IPS DF 19.7 (cell line): ENCODE results near the gene CCDC9.
"Not testable (repeated sequence)": the region's sequence is repeated elsewhere in the genome, so short reads cannot be mapped to it uniquely, and the experiment has no call there.

Experiments
- DNase-seq: peaks from one replicate; pipeline ENCODE4 v3.0.0-alpha.2; 2013; ENCODE audit warnings: low read depth, low spot score

CCDC9 gene

DNA sequence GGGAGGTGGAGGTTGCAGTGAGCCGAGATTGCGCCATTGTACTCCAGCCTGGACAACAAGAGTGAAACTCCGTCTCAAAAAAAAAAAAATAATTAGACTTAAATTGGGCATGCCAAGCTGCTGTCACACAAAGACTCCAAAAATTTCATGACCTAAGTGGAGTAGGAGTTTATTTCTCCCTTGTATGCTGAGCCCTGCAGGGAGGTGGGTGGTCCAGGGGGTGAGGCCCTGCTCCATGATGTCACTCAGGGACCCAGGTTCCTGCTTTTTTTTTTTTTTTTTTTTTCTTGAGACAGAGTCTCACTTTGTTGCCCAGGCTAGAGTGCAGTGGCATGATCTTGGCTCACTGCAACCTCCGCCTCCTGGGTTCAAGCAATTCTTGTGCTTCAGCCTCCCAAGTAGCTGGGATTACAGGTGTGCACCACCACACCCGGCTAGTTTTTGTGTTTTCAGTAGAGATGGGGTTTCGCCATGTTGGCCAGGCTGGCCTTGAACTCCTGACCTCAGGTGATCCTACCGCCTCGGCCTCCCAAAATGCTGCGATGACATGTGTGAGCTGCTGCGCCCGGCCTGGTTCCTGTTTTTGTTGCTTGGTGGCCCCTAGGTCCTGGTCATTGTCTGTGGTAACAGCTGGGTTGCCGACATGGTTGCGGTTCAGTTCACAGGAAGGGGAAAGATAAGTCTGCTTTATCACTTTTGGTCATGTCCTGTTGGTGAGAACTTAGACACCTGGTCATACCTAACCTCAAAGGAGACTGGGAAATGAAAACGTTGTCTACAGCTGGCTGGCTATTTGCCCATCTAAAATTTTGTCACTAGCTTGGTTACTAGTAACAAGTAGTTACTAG, 5.8 kb downstream of the CCDC9 start:
- not testable (repeated sequence) for DNase-seq

DNA sequence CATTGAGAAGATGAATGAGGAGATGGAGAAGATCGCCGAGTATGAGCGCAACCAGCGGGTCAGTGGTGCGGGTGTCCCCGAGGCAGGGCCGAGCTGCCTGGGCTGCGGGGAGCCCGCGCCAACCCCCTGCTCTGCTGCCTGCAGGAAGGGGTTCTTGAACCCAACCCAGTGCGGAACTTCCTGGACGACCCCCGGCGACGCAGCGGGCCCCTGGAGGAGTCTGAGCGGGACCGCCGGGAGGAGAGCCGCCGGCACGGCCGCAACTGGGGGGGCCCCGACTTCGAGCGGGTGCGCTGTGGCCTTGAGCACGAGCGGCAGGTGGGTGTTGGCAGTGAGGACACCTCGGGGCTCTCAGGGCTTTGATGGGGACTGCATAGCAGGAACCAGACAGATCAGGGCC, 8.3 kb downstream of the CCDC9 start:
- no peak for DNase-seq

DNA sequence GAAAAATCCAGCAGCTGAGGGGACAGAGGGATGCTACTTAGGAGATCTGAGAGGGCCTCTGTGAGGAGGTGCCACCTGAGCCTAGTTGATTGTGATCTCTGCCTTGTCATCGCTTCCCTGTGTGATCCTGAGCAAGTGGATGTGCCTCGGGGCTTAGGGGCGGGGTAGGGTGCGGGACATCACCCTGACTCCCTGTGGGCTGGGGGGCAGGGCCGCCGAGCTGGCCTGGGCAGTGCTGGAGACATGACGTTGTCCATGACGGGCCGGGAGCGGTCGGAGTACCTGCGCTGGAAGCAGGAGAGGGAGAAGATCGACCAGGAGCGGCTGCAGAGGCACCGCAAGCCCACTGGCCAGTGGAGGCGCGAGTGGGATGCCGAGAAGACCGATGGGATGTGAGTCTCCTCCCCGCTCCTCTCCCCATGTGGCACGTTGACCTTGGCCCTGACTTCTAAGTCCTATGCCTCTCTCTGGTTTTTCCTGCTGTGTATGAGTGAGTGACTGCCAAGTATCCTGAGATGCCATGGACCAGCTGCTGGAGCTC, 10.1 kb downstream of the CCDC9 start:
- DNase-seq, result no peak

DNA sequence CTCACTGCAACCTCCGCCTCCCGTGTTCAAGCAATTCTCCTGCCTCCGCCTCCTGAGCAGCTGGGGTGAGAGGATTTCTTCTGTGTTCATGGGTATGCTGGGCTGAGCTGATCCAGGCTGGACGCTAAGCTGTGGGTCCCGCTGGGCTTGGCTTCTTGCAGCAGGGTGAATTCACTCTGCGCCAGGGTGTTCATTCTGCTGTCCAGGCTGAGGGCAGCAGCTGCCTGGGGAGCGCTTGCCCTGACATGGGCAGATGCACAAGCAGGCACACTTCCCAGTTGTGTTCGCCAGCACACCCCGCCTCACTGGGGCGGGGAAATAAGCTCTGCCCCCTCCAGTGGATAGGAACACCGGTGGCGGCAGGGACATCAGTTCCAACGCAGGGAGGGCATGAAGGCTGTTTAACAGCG, 11.0 kb downstream of the CCDC9 start:
- DNase-seq, result no peak

DNA sequence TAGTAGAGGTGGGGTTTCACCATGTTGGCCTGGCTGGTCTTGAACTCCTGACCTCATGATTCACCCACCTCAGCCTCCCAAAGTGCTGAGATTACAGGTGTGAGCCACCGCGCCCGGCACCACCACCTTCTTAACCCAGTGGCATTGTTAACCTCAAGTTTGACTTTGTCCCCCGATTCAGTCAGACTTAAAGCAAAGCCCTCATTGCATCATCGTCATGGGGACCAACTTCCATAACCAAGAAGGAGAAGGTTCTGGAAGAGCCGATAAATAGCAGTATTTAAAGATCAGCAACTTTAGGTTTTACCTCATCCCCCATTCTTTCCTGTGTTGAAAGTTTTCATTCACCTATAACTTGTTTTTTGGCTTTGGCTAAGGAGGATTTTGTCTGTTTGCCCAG, 11.7 kb downstream of the CCDC9 start:
- DNase-seq, result no peak

DNA sequence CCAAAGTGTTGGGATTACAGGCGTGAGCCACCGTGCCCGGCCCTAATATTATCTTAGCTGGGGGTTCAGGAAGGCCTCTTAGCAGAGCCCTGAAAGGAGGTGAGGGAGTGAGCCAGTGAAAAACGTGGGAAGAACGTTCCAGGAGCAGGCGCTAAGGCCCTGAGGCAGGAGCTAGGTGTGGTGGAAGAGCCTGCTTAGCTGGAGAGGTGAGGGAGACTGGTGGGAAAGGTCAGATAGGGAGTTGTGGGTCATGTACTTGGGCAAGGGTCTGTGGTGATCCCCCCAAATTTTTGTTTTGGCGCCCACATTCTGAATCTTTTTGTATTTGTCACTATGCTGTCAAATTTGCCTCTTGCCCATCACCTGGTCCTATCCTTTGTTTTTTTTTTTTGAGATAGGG, 13.3 kb downstream of the CCDC9 start:
- DNase-seq, result no peak

DNA sequence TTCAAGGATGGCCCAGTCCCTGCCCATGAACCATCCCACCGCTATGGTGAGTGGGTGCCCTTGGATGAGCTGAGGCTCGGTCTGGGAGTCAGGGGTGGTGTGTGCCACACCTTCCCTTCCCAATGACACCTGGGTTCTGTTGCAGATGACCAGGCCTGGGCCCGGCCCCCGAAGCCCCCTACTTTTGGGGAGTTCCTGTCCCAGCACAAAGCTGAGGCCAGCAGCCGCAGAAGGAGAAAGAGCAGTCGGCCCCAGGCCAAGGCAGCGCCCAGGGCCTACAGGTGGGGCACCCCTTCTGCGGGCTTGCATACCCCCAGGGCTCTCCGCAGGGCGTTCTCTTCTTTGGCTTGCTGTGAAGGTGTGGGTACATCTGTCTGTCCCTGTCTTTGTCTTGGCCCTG, 14.1 kb downstream of the CCDC9 start:
- no peak for DNase-seq

DNA sequence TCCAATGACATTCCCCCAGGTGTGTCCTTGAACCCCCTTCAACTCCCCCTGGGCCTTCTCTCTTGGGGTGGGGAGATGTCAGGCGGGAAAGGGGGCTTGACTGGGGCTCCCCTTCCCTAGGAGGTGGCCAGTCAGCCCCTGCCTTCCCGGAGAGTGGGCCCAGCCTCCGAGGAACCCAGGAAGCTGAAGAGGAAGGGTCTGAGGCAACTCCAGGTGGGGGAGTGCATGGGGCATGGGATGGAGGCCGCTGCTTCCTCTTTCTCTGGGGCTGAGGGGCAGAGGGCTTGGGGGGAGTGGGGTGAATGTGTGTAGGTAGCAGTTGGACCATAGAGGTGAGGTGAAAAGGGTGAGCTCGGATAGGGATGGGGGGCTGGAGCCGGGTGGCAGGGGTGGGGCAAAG, 15.6 kb downstream of the CCDC9 start:
- DNase-seq, result no peak

DNA sequence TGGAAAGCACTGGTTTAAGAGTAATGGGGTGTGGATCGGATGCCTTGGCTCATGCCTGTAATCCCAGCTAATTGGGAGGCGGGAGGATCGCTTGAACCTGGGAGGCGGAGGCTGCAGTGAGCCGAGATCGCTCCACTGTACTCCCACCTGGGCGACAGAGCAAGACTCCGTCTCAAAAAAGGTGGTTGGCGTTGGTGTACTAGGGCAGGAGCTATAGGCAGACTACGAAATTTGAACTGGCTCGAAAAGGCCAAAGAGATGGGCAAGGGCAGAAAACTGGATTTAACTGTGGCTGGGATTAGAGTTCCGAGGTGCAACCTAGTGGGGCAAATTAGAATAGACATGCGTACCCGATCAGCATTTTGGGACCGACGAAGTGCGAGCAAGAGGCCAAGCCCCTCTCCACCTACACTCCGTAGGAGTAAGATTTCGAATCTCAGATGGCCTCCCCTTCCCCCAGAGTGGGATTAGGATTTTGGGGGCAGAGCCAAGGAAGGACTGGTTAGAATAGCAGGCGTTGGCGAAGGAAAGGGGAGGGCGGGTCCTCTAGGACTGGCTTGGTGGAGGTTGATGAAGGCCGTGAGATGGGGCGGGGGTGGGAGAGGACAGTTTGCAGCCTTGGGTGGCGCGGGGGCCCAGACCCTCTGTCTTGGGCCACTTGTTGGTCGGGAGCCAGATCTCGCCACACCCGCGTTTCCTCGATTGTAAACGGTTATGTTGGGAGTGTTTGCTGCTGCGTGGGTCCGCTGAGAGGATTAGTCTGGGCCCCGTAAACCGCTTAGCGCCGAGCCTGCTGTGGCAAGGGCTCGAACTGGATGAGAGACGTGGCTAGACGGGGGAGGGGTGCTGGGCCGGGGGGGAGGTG, 16.4 kb downstream of the CCDC9 start:
- no peak for DNase-seq

DNA sequence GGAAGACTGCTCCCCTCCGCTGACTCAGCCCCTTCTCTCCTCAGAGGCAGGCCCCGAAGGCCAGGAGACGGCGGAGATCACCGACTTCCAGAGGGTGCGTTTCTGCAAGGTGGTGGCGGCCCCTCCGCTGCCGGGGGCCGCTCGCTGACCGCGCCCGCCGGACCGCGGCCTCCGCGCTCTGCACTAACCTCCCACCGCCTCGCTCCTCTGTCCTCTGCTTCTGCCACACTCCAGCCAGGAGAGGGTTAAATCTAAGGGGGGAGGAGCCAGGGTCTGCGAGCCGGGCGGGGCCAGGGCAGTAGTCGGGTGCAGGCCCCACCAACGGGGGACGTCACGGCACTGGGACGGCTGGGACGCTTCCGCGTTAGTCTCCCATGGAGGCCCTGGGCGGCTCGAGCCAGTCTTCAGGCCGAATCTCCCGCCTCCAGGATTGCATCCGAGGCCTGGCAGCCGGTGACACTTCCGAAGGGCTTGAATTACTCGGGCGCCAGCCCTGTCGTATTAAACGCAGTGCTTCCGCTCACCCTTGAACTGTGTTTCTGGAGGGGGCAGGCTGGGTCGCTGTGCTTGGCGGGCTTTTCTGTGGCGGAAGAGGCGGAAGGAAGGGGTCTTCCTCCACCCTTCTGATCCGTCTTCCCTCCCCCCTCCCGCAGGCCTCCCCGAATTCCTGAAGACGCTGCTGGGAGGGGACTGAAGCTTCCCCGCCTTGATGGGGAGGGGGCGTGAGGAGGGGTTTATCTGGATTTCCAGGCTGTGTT, 17.2 kb downstream of the CCDC9 start:
- DNase-seq, result no peak

DNA sequence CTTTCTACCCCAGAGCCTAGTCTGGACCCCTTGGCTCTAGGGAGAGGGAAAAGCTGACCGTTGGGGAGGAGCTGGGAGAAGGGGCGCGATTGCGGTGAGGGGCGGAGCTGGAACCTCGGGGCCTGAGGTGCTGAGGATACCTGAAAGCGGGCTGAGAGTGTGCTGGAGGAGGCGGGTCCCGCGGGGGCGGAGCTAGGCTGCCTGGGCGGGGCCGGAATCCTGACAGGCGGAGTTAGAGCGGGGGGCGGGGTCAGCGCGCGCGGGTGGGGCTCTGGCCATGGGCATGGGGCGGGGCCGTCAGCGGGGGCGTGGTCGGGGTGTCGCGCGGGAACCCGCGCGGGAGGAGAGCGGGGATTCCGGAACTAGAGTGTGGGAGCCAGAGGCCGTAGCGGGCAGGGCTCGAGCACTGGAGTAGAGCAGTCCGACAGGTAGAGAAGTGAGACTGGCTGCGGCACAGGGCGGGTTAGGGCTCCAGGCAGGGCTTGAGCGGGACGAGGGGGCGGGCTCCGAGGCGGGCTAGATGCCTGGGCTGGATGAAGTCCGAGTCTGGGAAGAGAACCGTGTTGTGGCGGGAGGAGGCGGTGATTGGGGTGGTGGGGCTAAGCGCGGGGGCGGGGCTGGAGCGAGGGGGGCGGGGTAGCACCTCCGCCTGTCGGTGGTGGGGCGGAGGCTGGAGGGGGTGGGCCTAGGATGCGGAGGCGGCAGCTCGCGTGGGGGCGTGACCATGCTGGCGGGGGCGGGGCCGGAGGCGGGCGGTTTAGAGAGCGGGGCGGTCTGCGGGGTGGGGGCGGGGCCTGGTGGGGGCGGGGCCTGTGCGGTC, 18.0 kb downstream of the CCDC9 start, which contains the start of gene INAFM1:
TSS of gene INAFM1 (plus strand) at position 815 of the 820 bp plus-strand sequence. CDS start 35 bp downstream, outside the sequence.
- no peak for DNase-seq

DNA sequence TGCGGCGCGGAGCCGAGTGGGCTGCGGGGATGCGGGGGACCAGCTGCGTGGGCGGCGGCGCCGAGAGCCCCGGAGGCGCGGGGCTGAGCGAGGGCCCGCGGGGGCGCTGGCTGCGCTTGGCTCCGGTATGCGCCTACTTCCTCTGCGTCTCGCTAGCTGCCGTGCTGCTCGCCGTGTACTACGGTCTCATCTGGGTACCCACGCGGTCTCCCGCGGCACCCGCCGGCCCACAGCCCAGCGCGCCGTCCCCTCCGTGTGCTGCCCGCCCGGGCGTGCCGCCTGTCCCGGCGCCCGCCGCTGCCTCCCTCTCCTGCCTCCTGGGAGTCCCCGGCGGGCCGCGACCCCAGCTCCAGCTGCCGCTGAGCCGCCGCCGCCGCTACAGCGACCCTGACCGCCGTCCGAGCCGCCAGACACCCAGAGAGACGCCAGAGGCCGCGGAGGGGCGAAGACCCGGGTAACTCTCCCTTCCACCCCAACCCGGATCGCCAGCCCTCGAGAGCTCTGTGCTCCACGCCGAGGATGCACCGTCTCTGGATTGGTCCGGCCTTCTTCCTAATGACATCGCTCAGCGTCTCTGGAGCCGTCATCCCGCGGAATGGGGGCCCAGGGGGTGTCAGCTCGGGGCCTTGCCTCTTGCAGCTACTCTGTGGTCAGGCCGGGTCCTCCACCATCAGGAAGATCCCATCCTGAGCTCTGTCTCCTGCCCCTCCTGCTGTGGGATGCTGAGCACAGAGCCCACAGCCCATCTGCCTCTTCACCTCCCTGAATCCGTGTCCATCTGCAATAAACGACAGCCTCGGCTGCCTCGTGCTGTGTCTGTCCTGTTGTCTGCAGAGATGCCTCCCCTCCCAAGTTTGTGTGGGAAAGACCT, 18.8 kb downstream of the CCDC9 start:
- no peak for DNase-seq

DNA sequence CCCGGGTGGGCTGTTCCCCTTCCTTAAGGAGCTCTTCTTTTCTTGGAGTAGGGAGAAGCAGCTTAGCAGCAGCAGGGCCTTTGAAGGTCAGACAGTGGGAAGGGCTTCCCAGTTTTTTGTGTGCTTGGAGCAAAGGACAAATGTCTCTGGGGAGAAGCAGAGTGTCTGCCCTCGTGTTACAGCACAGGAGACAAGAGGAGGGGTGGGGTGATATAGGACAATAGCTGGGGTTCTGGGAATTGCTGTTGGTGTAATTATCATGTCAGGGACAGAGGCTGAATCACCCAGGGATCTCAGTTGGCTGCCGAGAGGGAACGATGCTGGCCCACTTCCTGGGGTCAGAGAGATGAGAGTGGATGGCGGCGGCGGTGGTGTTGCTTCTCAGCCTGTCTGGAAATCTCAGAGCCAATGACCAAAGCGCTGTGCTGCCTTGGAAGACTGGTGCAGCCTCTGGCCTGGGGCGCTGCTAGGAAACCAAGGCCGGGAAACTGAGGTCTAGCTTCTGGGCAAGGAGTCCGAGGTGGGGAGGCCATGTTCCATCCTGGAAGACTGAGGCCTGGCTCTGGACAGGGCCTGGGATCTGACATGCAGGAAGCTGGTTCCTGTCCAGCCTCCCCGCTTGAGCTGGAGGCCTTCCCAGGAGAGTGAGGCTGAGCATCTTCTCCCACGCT, 19.6 kb downstream of the CCDC9 start:
- no peak for DNase-seq

DNA sequence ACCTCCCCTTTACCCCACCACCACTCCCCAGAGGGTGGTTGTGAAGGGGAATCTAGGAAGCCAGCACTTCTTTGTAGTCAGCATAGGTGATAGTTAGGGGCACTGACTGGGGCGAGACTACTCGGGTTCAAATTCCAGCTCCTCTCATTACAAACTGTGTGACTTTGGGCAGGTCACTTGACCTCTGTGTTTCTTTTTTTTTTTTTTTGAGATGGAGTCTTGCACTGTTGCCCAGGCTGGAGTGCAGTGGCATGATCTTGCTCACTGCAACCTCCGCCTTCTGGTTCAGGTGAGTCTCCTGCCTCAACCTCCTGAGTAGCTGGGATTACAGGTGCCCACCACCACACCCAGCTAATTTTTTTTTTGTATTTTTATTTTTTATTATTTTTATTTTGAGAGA, 20.2 kb downstream of the CCDC9 start:
- not testable (repeated sequence) for DNase-seq

DNA sequence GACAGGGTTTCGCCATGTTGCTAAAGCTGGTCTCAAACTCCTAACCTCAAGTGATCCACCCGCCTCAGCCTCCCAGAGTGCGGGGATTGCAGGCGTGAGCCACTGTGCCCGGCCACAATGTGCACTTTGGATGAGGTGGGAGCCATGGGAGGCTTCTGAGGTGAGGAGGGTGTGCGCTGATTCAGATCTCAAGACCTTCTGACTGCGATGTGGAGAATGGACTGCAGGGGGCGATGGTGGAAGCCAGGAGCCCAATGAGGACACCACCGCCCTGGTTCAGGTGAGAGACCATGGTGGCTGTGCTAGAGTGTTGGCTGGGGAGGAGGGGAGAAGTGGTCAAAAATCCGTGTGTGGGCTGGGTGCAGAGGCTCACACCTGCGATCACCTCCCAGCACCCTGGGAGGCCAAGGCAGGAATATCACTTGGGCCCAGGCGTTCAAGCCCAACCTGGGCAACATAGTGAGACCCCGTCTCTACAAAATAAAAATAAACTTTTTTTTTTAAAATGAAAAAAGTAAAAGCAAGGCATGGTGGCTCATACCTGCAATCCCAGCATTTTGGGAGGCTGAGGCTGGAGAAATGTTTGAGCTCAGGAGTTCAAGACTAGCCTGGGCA, 24.0 kb downstream of the CCDC9 start:
- DNase-seq, result no peak

DNA sequence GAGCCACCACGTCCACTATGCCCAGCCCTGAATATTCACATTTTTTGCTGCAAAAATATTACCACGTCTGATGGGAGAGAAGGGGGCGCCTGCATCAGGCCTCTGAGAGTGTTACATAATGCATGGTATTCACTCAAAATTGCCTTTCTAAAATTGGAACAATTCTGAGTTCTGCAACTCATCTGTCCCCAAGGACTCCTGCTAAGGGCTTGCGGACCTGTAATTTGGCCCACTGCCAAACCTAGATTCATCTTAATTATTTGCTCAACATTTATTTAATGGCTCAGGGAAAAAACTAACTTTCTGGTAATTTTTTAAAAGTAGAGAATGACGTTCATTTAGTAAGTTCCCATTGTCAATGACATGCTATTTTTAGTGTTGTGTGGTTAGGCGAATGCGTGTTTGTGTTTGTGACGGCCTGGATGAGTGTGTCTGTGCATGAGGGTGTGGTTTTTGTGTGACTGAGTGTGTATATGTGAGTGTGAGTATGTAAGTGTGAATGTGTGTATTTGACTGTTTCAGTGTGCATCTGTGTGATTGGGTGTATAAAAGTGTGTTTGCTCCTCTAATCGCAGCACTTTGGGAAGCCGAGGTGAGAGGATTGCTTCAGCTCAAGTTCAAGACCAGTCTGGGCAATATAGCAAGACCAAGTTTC, 27.2 kb downstream of the CCDC9 start:
- DNase-seq, result no peak

DNA sequence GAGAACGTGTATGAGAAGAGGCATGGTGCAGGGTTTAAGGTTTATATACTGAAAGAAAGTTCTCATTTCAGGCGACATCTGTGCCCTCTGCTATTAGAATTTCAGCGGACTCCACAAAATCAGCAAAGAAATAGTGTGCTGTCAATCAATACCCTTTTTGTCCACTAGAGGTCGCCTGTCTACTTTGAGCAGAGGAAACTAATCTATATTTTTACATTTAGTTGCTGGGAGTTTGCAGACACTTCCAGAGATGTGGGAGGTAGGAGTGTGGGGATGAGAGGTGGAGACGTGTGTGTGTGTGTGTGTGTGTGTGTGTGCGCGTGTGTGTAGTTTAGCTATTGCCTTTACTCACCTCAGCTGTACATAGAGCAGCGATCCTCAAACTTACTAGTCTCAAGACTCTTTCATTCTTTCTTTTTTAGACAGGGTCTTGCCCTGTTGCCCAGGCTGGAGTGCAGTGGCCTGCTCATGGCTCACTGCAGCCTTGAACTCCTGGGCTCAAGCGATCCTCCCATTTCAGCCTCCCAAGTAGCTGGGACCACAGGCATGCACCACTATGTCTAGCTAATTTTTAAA, 28.1 kb downstream of the CCDC9 start:
- DNase-seq, result no peak

DNA sequence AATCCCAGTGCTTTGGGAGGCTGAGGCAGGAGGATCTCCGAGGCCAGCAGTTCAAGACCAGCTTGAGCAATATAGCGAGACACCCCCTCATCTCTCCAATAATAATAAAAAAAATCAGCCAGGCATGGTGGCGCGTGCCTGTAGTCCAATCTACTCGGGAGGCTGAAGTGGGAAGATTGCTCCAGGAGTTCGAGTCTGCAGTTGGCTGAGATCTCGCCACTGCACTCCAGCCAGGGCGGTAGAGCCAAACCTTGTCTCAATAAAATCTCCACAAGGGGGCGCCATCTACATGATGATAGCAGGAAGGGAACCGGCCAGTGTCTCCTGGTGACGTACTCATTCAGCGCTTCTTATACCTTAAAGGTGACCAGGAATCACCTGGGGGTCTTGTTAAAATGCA, 39.7 kb downstream of the CCDC9 start:
- no peak for DNase-seq
